H1 (cell line): Measurements from ENCODE around the gene FN3KRP. TPM values are rescaled to one million over a fixed set of nuclear protein-coding genes. Genes with fewer than 3 reads are reported as not detected.

Experiments
- TCF12 ChIP-seq: IDR thresholded peaks from 2 replicates; pipeline ENCODE4 v1.6.1; 2011; ENCODE audit warnings: low read depth, mild to moderate bottlenecking, low read length
- polyA plus RNA-seq, 7 experiments: library from polyadenylated mRNA; depleted of rRNA in 3 of 7; stranded (reverse) in 5 of 7; unstranded in 2 of 7; fragments of >200 nt in 5 of 7; fragments of 200-250 nt in 2 of 7; gene quantifications; 1 replicate in 5 of 7; 2 replicates in 1 of 7; 4 replicates in 1 of 7; pipeline versions ENCODE4 v1.2.1 to v1.2.3, GENCODE V29; 2011 to 2013; ENCODE audit warnings: missing spikeins in 2 of 7, mixed read lengths in 2 of 7
- total RNA-seq: library from RNA; stranded (reverse); fragmentation: NEBNext Ultra II Directional; extraction: Animal tissue kit (Norgen Biotek cat#: 25700); gene quantifications from 2 replicates; pipeline ENCODE4 v1.2.1, GENCODE V29; 2021

The FN3KRP gene
- total and polyA plus RNA-seq, 2 of the 8 experiments (the other 6 are each of a cell fraction or from before 2014, with no cell fraction given), result 18.1 to 21.4 TPM

DNA sequence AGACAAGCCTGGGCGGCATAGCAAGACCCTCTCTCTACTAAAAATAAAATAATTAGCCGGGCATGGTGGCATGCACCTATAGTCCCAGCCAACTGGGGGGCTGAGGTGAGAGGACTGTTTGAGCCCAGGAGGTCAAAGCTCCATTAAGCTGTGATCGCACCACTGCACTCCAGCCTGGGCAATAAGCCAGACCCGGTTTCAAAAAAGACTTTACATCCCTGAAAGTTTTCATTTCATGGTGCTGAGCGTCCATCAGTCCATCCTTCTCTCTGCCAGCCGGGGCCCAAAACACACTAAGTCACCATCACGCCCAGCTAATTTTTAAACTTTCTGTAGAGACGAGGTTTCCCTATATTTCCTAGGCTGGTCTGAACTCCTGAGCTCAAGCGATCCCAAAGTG, 28.6 kb upstream of the FN3KRP start (continued):
- TF ChIP-seq TCF12, result no peak
- TF ChIP-seq, all 59 proteins: peak for 0
